Measurements from ENCODE around the gene TRIM29. TPM values are rescaled to one million over a fixed set of nuclear protein-coding genes. Genes with fewer than 3 reads are reported as not detected.

Gene TRIM29
- total RNA-seq, 1 experiment from 2014 or later = not detected

DNA sequence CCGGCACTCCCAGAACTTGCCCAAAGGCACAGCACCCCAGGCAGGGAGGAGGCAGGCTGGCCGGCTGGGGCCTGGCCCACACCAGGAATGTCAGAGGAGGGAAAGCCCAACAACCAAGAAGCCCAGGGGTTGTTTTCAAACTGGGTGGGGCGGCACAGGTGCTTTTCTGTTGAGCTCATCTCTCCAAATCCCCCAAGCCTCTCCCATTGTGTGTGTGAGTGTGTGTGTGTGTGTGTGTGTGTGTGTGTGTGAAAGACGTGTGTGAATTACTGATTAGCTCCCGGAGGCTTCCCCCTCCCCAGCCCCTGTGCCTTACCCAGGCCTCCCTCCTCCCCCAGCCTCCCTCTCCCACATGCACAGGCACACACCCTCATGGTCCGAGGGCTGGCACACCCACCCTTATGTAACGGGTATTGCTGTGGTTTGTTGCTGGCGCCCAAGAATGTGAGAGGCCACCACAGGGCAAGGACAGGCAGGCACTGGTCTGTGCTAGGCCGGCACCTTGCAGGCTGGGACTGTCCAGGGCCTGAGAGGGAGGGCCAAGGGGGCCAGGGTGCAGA is 15.9 kb downstream of the TRIM29 start:
- no peak overlapping the region for H3K23ac ChIP-seq (ENCODE audit: insufficient read length, low read depth, low read length)
- no peaks in the 10 kb centered on the region for H3K9me3 ChIP-seq (ENCODE audit: control insufficient read depth, low read depth, low read length)
- H2BK120ac ChIP-seq (ENCODE audit: low read depth, low read length, poor library complexity, severe bottlenecking) = no peak overlapping the region
- no peak overlapping the region for H3K14ac ChIP-seq (ENCODE audit: insufficient read depth, low read length)
- no peaks in the 10 kb centered on the region for H3K79me2 ChIP-seq (ENCODE audit: insufficient read depth, low read length)
- no peak overlapping the region for H2BK12ac ChIP-seq (ENCODE audit: insufficient read length, low read depth, low read length)
- no peaks in the 10 kb centered on the region for H3K27me3 ChIP-seq (ENCODE audit: insufficient read depth, low read length)
- Mint-ChIP-seq H3K9me3 (peaks cover 3 to 5% of the 10 kb centered on the region in 2 experiments; a peak in 4 of 5 replicates), H3K36me3 (ENCODE audit: insufficient read depth in 1 of 3, low read depth in 3 of 3) (peaks cover 0 to 6% (median 5%) of the 10 kb centered on the region in 3 experiments; a peak in 3 of 7 replicates), H3K27me3 (ENCODE audit: low read depth) (peaks cover 35% of the 10 kb centered on the region), H3K4me3 (no peak overlapping the region), H3K4me1 (peaks cover 5 to 14% of the 10 kb centered on the region in 2 experiments), H3K27ac (no peak overlapping the region)
- no peak overlapping the region for H3K4ac ChIP-seq (ENCODE audit: low read depth, low read length)
- no peak overlapping the region for H3K18ac ChIP-seq (ENCODE audit: insufficient read length, low read depth, low read length)
- H2BK20ac ChIP-seq (ENCODE audit: low read depth, low read length, poor library complexity, severe bottlenecking) = no peak overlapping the region
- H4K91ac ChIP-seq (ENCODE audit: insufficient read length, low read depth, low read length) = no peak overlapping the region
- H3K27ac ChIP-seq (ENCODE audit: insufficient read length, low read depth, low read length) = no peak overlapping the region
- no peak overlapping the region for H2BK5ac ChIP-seq (ENCODE audit: insufficient read length, low read length)
- no peak overlapping the region for H3T11ph ChIP-seq (ENCODE audit: low read length)
- no peak overlapping the region for H3K9ac ChIP-seq (ENCODE audit: extremely low read depth, insufficient read length, low read length)
- H3K4me2 ChIP-seq (ENCODE audit: insufficient read depth, insufficient read length, low read length) = no peak overlapping the region
- H3K4me1 ChIP-seq (ENCODE audit: insufficient read depth, low read length) = no peaks in the 10 kb centered on the region
- H4K20me1 ChIP-seq (ENCODE audit: control insufficient read depth, insufficient read depth, insufficient read length) = no peaks in the 10 kb centered on the region
- H2AK5ac ChIP-seq (ENCODE audit: insufficient read length, low read length) = no peak overlapping the region
- no peak for TF ChIP-seq CTCF (conservative IDR thresholded peaks at IDR 0.05)
- H3K79me1 ChIP-seq (ENCODE audit: insufficient read depth, low read depth, low read length, poor library complexity, severe bottlenecking) = no peaks in the 10 kb centered on the region
- H2AFZ ChIP-seq (ENCODE audit: low read length) = no peak overlapping the region
- no peak overlapping the region for H3K56ac ChIP-seq (ENCODE audit: insufficient read length, low read depth, low read length)
- WGBS (ENCODE audit: extremely low coverage, insufficient read length, low lambda C conversion rate) = no CpG with 5 or more reads among the region's 9 CpGs
- H4K8ac ChIP-seq (replicated peaks; ENCODE audit: insufficient read length, low read depth, low read length) = no peak overlapping the region
- H3K23me2 ChIP-seq (ENCODE audit: insufficient read length, low read depth, low read length, poor library complexity, severe bottlenecking) = no peaks in the 10 kb centered on the region
- H2BK15ac ChIP-seq (ENCODE audit: low read depth, low read length) = no peak overlapping the region
- H4K5ac ChIP-seq (ENCODE audit: insufficient read length, low read depth, low read length) = no peak overlapping the region
- no peak for DNase-seq

Measured in H9 (cell line).